Natural killer cell (primary cell): ENCODE data around the gene KEL. TPM values are rescaled to one million over a fixed set of nuclear protein-coding genes. Genes with fewer than 3 reads are reported as not detected.

Experiments used
- ATAC-seq, 3 donors: fragments of 150-1000 bp in 2 of 3; fragments of 200-7000 bp in 1 of 3; cut with Tn5 transposase; 1 replicate in 1 of 3; 2 replicates in 2 of 3; pipeline ENCODE4 v1.10.0; 2021; ENCODE audit warnings: mild to moderate bottlenecking in 2 of 3, moderate library complexity in 2 of 3
- DNase-seq, 2 donors: peaks; one replicate each; pipeline versions ENCODE4 v3.0.0 to v3.0.0-alpha.2; 2013 to 2021; ENCODE audit warnings: mixed read lengths in 1 of 2
- H3K27ac ChIP-seq: one replicate; pipeline ENCODE4 v1.5.1; 2013; ENCODE audit warnings: mild to moderate bottlenecking, low read length
- H3K27me3 ChIP-seq: one replicate; pipeline ENCODE4 v1.6.1; 2013; ENCODE audit warnings: low read length; ENCODE audit not compliant: control insufficient read depth, insufficient read depth
- H3K36me3 ChIP-seq: one replicate; pipeline ENCODE4 v1.6.1; 2013; ENCODE audit warnings: low read length; ENCODE audit not compliant: control insufficient read depth, insufficient read depth
- H3K4me1 ChIP-seq: one replicate; pipeline ENCODE4 v1.6.1; 2013; ENCODE audit warnings: low read length; ENCODE audit not compliant: control insufficient read depth, insufficient read depth
- H3K4me3 ChIP-seq: one replicate; pipeline ENCODE4 v1.5.1; 2013; ENCODE audit warnings: low read length
- H3K9me3 ChIP-seq: one replicate; pipeline ENCODE4 v1.6.1; 2013; ENCODE audit warnings: low read length; ENCODE audit not compliant: control insufficient read depth, insufficient read depth
- H3K27ac Mint-ChIP-seq, 2 donors: one replicate each; pipeline ENCODE4 v1.8.0; 2022; ENCODE audit warnings: mild to moderate bottlenecking in 2 of 2, mixed read lengths in 2 of 2, moderate library complexity in 1 of 2
- H3K27me3 Mint-ChIP-seq, 2 donors: one replicate each; pipeline ENCODE4 v1.8.0; 2022; ENCODE audit warnings: low read depth in 2 of 2, mixed read lengths in 2 of 2
- H3K36me3 Mint-ChIP-seq: one replicate; pipeline ENCODE4 v1.8.0; 2022; ENCODE audit warnings: mixed read lengths
- H3K4me1 Mint-ChIP-seq, 2 donors: one replicate each; pipeline ENCODE4 v1.8.0; 2022; ENCODE audit warnings: mixed read lengths in 2 of 2
- H3K4me3 Mint-ChIP-seq: one replicate; pipeline ENCODE4 v1.8.0; 2022; ENCODE audit warnings: mild to moderate bottlenecking, moderate library complexity, mixed read lengths
- H3K9me3 Mint-ChIP-seq, 2 donors: one replicate each; pipeline ENCODE4 v1.8.0; 2022; ENCODE audit warnings: mixed read lengths in 2 of 2
- WGBS: methylation state at CpG from one replicate; pipeline ENCODE4 v1.1.7; 2013; ENCODE audit warnings: missing lambda C conversion rate; ENCODE audit not compliant: insufficient coverage; 5-methylcytosine and 5-hydroxymethylcytosine counted together
- intact Hi-C: fragments of 100-400 bp; cut with micrococcal nuclease; formaldehyde crosslinking; loops from one replicate; pipeline ENCODE4 v1.14.2; 2022
- total RNA-seq, 4 donors: library from RNA; stranded (reverse); fragments of 120-200 nt in 1 of 4; gene quantifications; one replicate each; pipeline versions ENCODE4 v1.2.3 to v1.2.4, GENCODE V29; 2013 to 2022
- TF ChIP-seq, protein P1 (sequence below): fragments of 200-600 bp; IDR thresholded peaks from one replicate; pipeline ENCODE4 v1.8.0; 2022; ENCODE audit warnings: antibody characterized with exemption

Gene KEL
- total RNA-seq, 3 donors from 2014 or later (not counting 1 experiment from before 2014, with no cell fraction given) = 0.09 to 0.61 TPM; not detected in 1

DNA sequence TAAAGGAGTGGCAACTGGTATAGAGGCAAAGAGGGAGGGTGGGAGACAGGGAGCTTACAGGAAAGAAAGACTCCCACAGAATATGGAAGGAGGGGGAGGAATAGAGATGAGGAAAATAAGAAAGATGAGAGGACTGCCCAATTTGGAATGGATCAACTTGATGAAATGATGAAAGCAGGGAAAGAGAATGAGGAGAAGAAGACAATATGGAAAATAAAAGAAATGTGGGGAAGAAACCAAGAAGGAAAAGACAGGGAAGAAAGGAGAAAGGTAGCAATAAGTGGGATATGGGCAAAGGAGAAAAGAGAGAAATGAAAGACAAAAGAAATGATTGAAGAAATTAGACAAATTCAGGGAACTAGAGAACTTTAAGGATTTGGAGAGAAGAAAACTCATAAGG is 3.0 kb downstream of the KEL start:
- Histone ChIP-seq H3K27ac (no peak overlapping the region), H3K9me3 (peaks cover 8% of the 10 kb centered on the region), H3K4me1 (no peaks in the 10 kb centered on the region), H3K27me3 (no peaks in the 10 kb centered on the region), H3K4me3 (no peak overlapping the region), H3K36me3 (no peaks in the 10 kb centered on the region)
- ATAC-seq (no peak), DNase-seq (no peak)
- Mint-ChIP-seq H3K4me1 (no peaks in the 10 kb centered on the region), H3K9me3 (peaks cover 7 to 13% of the 10 kb centered on the region in 2 donors), H3K27me3 (peaks cover 16 to 30% of the 10 kb centered on the region in 2 donors), H3K36me3 (peaks cover 12% of the 10 kb centered on the region), H3K4me3 (no peak overlapping the region), H3K27ac (no peak overlapping the region)
- intact Hi-C loops = no loop called here
- TF ChIP-seq, protein P1, sequence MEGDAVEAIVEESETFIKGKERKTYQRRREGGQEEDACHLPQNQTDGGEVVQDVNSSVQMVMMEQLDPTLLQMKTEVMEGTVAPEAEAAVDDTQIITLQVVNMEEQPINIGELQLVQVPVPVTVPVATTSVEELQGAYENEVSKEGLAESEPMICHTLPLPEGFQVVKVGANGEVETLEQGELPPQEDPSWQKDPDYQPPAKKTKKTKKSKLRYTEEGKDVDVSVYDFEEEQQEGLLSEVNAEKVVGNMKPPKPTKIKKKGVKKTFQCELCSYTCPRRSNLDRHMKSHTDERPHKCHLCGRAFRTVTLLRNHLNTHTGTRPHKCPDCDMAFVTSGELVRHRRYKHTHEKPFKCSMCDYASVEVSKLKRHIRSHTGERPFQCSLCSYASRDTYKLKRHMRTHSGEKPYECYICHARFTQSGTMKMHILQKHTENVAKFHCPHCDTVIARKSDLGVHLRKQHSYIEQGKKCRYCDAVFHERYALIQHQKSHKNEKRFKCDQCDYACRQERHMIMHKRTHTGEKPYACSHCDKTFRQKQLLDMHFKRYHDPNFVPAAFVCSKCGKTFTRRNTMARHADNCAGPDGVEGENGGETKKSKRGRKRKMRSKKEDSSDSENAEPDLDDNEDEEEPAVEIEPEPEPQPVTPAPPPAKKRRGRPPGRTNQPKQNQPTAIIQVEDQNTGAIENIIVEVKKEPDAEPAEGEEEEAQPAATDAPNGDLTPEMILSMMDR = no peak

DNA sequence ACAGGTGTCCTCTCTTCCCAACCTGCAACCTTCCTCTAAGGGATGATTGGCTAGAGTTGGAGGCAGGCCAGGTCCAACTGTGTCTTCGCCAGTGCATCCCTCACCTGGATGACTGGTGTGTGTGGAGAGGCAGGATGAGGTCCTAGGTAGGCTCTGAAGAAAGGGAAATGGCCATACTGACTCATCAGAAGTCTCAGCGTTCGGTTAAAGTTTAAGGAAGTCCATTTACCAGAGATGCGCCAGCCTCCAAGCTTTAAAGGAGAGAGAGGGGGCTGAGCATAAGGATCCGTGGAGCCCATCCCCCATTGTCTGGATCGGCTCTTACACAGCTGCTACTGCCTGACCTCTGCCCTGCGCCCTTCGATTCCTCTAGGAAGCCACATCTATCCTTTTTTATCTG is 4.4 kb downstream of the KEL start:
- H3K4me1 Mint-ChIP-seq = no peaks in the 10 kb centered on the region
- Histone ChIP-seq H3K4me3 (no peak overlapping the region), H3K4me1 (no peaks in the 10 kb centered on the region), H3K27ac (no peak overlapping the region), H3K27me3 (no peaks in the 10 kb centered on the region), H3K9me3 (peaks cover 10% of the 10 kb centered on the region), H3K36me3 (no peaks in the 10 kb centered on the region)
- no peak overlapping the region for H3K27ac Mint-ChIP-seq
- WGBS = 77% methylated on average over 8 of the region's 8 CpGs
- DNase-seq (no peak), ATAC-seq (no peak)
- TF ChIP-seq, protein P1 = no peak
- peaks cover 10 to 19% of the 10 kb centered on the region in 2 donors for H3K9me3 Mint-ChIP-seq
- peaks cover 12% of the 10 kb centered on the region for H3K36me3 Mint-ChIP-seq
- intact Hi-C loops = no loop called here
- H3K4me3 Mint-ChIP-seq = no peak overlapping the region
- H3K27me3 Mint-ChIP-seq = peaks cover 19% of the 10 kb centered on the region in 2 donors

DNA sequence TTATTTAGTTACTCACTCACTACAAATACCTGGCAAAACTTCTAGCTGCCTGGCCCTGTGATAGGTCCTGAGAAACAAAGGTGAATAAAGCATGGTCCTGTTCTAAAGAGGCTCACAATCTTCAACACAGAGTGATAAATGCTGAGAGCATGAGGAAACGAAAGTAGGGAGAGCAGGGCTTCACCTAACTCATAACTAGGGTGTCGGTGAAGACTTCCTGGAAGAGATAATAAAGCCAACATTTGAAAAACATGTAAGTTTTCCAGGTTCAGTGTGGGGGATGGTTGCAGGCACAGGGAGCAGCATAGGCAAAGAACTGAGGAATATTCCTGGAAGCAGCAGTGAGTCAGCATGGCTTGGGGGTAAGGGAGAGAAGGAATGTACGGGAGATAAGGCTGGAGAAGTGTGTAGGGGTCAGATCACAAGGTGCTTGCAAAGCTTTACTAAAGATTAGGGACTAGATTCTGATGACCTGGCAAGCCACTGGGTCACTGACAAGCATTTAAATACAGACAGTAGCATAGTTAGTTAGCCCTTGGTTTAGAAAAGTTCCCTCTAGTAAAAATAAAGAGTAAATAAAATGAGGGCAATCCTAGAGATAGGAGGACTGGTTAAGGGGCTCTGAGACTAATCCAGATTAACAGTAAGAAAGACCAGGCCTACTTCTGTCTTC is 5.1 kb downstream of the KEL start:
- no peaks in the 10 kb centered on the region for H3K4me1 ChIP-seq
- no peaks in the 10 kb centered on the region for H3K36me3 ChIP-seq
- Mint-ChIP-seq H3K9me3 (peaks cover 10 to 19% of the 10 kb centered on the region in 2 donors), H3K4me3 (no peak overlapping the region), H3K27ac (no peak overlapping the region), H3K4me1 (no peaks in the 10 kb centered on the region), H3K27me3 (peaks cover 19% of the 10 kb centered on the region in 2 donors), H3K36me3 (peaks cover 12% of the 10 kb centered on the region)
- WGBS = 68% methylated on average over 3 of the region's 3 CpGs
- no peak overlapping the region for H3K27ac ChIP-seq
- no peak overlapping the region for H3K4me3 ChIP-seq
- H3K27me3 ChIP-seq = no peaks in the 10 kb centered on the region
- no peak for DNase-seq
- TF ChIP-seq, protein P1 = no peak
- H3K9me3 ChIP-seq = peaks cover 10% of the 10 kb centered on the region
- no peak for ATAC-seq
- intact Hi-C loops = no loop called here

DNA sequence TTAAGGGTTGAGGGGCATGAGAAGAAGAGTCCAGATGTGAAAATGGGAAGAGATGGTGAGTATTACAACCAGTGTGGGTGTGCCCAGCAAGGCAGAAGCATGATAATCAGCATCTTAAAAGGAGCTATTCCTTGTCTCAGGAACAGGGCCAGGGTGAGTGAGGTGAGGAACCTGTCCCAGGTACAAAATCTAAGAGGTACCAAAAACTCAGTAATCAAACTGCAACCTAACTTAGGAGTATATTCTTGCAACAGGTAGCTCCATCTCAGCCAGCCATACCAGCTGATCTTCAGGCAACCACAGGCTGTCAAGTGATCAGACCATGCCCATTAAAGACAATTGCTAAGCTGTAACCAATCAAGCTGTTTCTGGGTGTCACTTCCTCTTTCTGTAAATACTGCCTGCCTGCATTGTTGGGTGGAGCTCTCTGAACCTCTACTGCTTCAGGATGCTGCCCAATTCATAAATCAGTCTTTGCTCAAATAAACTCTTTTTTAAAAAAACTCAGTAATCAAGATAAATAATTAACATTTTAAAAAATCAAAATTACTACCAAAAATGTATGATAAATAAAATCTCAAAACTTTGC is 7.4 kb downstream of the KEL start:
- no peak for DNase-seq
- no peak for ATAC-seq
- no peak overlapping the region for H3K27ac ChIP-seq

More for the DNA sequence above, 7.4 kb downstream of the KEL start:
- Mint-ChIP-seq H3K4me1 (no peaks in the 10 kb centered on the region), H3K36me3 (peaks cover 12% of the 10 kb centered on the region), H3K4me3 (no peak overlapping the region), H3K9me3 (peaks cover 10 to 19% of the 10 kb centered on the region in 2 donors), H3K27me3 (peaks cover 16 to 18% of the 10 kb centered on the region in 2 donors), H3K27ac (no peak overlapping the region)
- no peaks in the 10 kb centered on the region for H3K27me3 ChIP-seq
- H3K4me3 ChIP-seq = no peak overlapping the region
- no peaks in the 10 kb centered on the region for H3K4me1 ChIP-seq
- TF ChIP-seq, protein P1 = no peak
- intact Hi-C loops = no loop called here
- H3K36me3 ChIP-seq = no peaks in the 10 kb centered on the region
- H3K9me3 ChIP-seq = peaks cover 10% of the 10 kb centered on the region
